HEK293 (cell line): ENCODE measurements around the gene PASK.

ENCODE experiments used
- CTCF ChIA-PET: fragments of 350-600 bp; formaldehyde crosslinking; extraction: SDS; loops from one replicate; lab custom pipeline; 2021; ENCODE audit warnings: antibody characterized with exemption; lab: Yijun Ruan, JAX
- POLR2A ChIA-PET: fragments of 300-600 bp; formaldehyde crosslinking; extraction: SDS; loops from one replicate; lab custom pipeline; 2020; ENCODE audit warnings: antibody characterized with exemption, inconsistent platforms; lab: Yijun Ruan, JAX
- H3K27ac ChIP-seq: fragments of 200-500 bp; sonication (Bioruptor generic); 2 replicates; pipeline ENCODE4 v1.5.1; 2014; ENCODE audit warnings: low read depth, low read length, control low read depth, inconsistent platforms; ENCODE audit errors: extremely low read depth
- H3K36me3 ChIP-seq, 2 experiments: fragments of 200-500 bp in 1 of 2; sonication (Bioruptor generic) in 1 of 2; 1 replicate in 1 of 2; 2 replicates in 1 of 2; pipeline ENCODE4 v1.5.1; 2014 to 2017; ENCODE audit warnings: inconsistent platforms in 2 of 2, low read length in 2 of 2; ENCODE audit not compliant: control insufficient read depth in 2 of 2, insufficient read depth in 1 of 2
- H3K4me1 ChIP-seq: fragments of 200-500 bp; sonication (Bioruptor generic); 2 replicates; pipeline ENCODE4 v1.5.1; 2014; ENCODE audit warnings: mild to moderate bottlenecking, low read length, inconsistent platforms; ENCODE audit not compliant: control insufficient read depth, insufficient read depth
- H3K4me3 ChIP-seq: 2 replicates; pipeline ENCODE4 v1.5.1; 2011; ENCODE audit warnings: low read depth, mild to moderate bottlenecking, control low read depth, low read length, moderate library complexity
- H3K9me3 ChIP-seq: fragments of 200-500 bp; sonication (Bioruptor generic); 2 replicates; pipeline ENCODE4 v1.5.1; 2014; ENCODE audit warnings: low read depth, low read length, inconsistent platforms; ENCODE audit not compliant: control insufficient read depth, insufficient read depth
- ELK4 ChIP-seq: IDR thresholded peaks from 2 replicates; pipeline ENCODE4 v1.6.1; 2011; ENCODE audit warnings: mild to moderate bottlenecking, low read depth, low read length, borderline replicate concordance
- GLIS1 ChIP-seq: fragments of 450-650 bp; formaldehyde crosslinking; IDR thresholded peaks from 2 replicates; pipeline ENCODE4 v1.5.1; 2016; ENCODE audit warnings: missing biosample characterization, missing genetic modification characterization
- GLIS2 ChIP-seq: fragments of 450-650 bp; formaldehyde crosslinking; IDR thresholded peaks from 2 replicates; pipeline ENCODE4 v1.5.1; 2016; ENCODE audit warnings: missing biosample characterization, missing genetic modification characterization
- KLF7 ChIP-seq: fragments of 450-650 bp; formaldehyde crosslinking; IDR thresholded peaks from 2 replicates; pipeline ENCODE4 v1.5.1; 2016; ENCODE audit warnings: missing biosample characterization, missing genetic modification characterization, borderline replicate concordance
- PRDM4 ChIP-seq: fragments of 450-650 bp; formaldehyde crosslinking; IDR thresholded peaks from 2 replicates; pipeline ENCODE4 v1.5.1; 2017; ENCODE audit warnings: missing biosample characterization, missing genetic modification characterization
- SCRT2 ChIP-seq: fragments of 450-650 bp; formaldehyde crosslinking; IDR thresholded peaks from 2 replicates; pipeline ENCODE4 v1.5.1; 2016; ENCODE audit warnings: missing biosample characterization, missing genetic modification characterization
- ZIC2 ChIP-seq: fragments of 450-650 bp; formaldehyde crosslinking; IDR thresholded peaks from 2 replicates; pipeline ENCODE4 v1.5.1; 2016; ENCODE audit warnings: missing biosample characterization, missing genetic modification characterization
- ZNF2 ChIP-seq: fragments of 450-650 bp; formaldehyde crosslinking; IDR thresholded peaks from 2 replicates; pipeline ENCODE4 v1.5.1; 2016; ENCODE audit warnings: missing biosample characterization, missing genetic modification characterization
- ZNF292 ChIP-seq: fragments of 450-650 bp; formaldehyde crosslinking; IDR thresholded peaks from 2 replicates; pipeline ENCODE4 v1.5.1; 2016; ENCODE audit warnings: low read depth, missing biosample characterization, missing genetic modification characterization, borderline replicate concordance
- ZNF37A ChIP-seq: fragments of 450-650 bp; IDR thresholded peaks from 2 replicates; pipeline ENCODE4 v1.5.1; 2018; ENCODE audit warnings: missing biosample characterization, missing genetic modification characterization
- ZNF391 ChIP-seq: fragments of 450-650 bp; formaldehyde crosslinking; IDR thresholded peaks from 2 replicates; pipeline ENCODE4 v1.5.1; 2016; ENCODE audit warnings: low read depth, missing biosample characterization, missing genetic modification characterization, borderline replicate concordance
- ZNF423 ChIP-seq: fragments of 450-650 bp; formaldehyde crosslinking; IDR thresholded peaks from 2 replicates; pipeline ENCODE4 v1.5.1; 2016; ENCODE audit warnings: missing biosample characterization, missing genetic modification characterization
- ZNF549 ChIP-seq: fragments of 450-650 bp; IDR thresholded peaks from 2 replicates; pipeline ENCODE4 v1.5.1; 2018; ENCODE audit warnings: missing biosample characterization, missing genetic modification characterization, mild to moderate bottlenecking, inconsistent platforms, moderate library complexity
- ZNF555 ChIP-seq: fragments of 450-650 bp; formaldehyde crosslinking; conservative IDR thresholded peaks from 2 replicates; pipeline ENCODE4 v1.5.1; 2017; ENCODE audit warnings: missing biosample characterization, mild to moderate bottlenecking, missing genetic modification characterization, inconsistent platforms
- ZNF624 ChIP-seq: fragments of 450-650 bp; formaldehyde crosslinking; IDR thresholded peaks from 2 replicates; pipeline ENCODE4 v1.5.1; 2017; ENCODE audit warnings: missing biosample characterization, missing genetic modification characterization
- ZNF707 ChIP-seq: fragments of 450-650 bp; formaldehyde crosslinking; IDR thresholded peaks from 2 replicates; pipeline ENCODE4 v1.5.1; 2016; ENCODE audit warnings: missing biosample characterization, missing genetic modification characterization
- ZNF768 ChIP-seq: fragments of 450-650 bp; formaldehyde crosslinking; IDR thresholded peaks from 2 replicates; pipeline ENCODE4 v1.5.1; 2018; ENCODE audit warnings: missing biosample characterization, mild to moderate bottlenecking, missing genetic modification characterization
- ZNF792 ChIP-seq: fragments of 450-650 bp; formaldehyde crosslinking; IDR thresholded peaks from 2 replicates; pipeline ENCODE4 v1.5.1; 2016; ENCODE audit warnings: missing biosample characterization, missing genetic modification characterization
- ZNF843 ChIP-seq: fragments of 450-650 bp; formaldehyde crosslinking; IDR thresholded peaks from 2 replicates; pipeline ENCODE4 v1.5.1; 2016; ENCODE audit warnings: missing biosample characterization, missing genetic modification characterization

PASK gene

GRCh38 chr2:241074065-241074818 lies 75.0 kb downstream of the PASK start:
- CTCF ChIA-PET, result interaction anchor here (1.0 to 1.5 kb wide), 2 partner anchors 91 to 585 kb away, joined by 3 to 4 read pairs; no protein-coding TSS in a partner anchor
- Histone ChIP-seq H3K9me3 (no peaks in the 10 kb centered on the region), H3K36me3 (peaks cover 0 to 13% of the 10 kb centered on the region in 2 experiments; a peak in 2 of 3 replicates), H3K4me1 (no peaks in the 10 kb centered on the region), H3K4me3 (no peak overlapping the region), H3K27ac (no peak overlapping the region)
- POLR2A ChIA-PET, result no interaction called here
- TF ChIP-seq ZNF391, result no peak
- peak; percentile 67 for TF ChIP-seq PRDM4

- CTCF ChIA-PET, result interaction anchor here (1.5 kb wide), 1 partner anchor 90 kb away, joined by 4 read pairs; no protein-coding TSS in a partner anchor
- H3K27ac ChIP-seq, result no peak overlapping the region
- TF ChIP-seq ZNF792 (tag by site-specific recombination), result no peak
- TF ChIP-seq ZNF843, result no peak
- TF ChIP-seq ZIC2 (tag by site-specific recombination), result peak; percentile 24; the same call in 1 of the 2 replicates
- TF ChIP-seq GLIS1 (tag by site-specific recombination), result 0 out of 2 replicates have a peak, but pooled peaks have one; percentile 8
- no peak for TF ChIP-seq PRDM4
- TF ChIP-seq ZNF37A (tag by site-specific recombination), result no peak
- no peak for TF ChIP-seq ZNF549 (tag by site-specific recombination)
- TF ChIP-seq GLIS2 (tag by site-specific recombination), result 0 out of 2 replicates have a peak, but pooled peaks have one; percentile 15
- TF ChIP-seq, all 188 proteins: peak for 3
- H3K4me1 ChIP-seq, result no peaks in the 10 kb centered on the region
- H3K4me3 ChIP-seq, result no peak overlapping the region
- H3K9me3 ChIP-seq, result no peaks in the 10 kb centered on the region
- POLR2A ChIA-PET, result interaction anchor here (0.6 kb wide), 1 partner anchor 25 kb away, joined by 3 read pairs; no protein-coding TSS in a partner anchor
- H3K36me3 ChIP-seq, result peaks cover 0 to 13% of the 10 kb centered on the region in 2 experiments; a peak in 2 of 3 replicates
Observed at GRCh38 chr2:241073166-241074064, 75.9 kb downstream of the PASK start.

- POLR2A ChIA-PET, result interaction anchor here (0.6 kb wide), 1 partner anchor 25 kb away, joined by 3 read pairs; no protein-coding TSS in a partner anchor
- H3K4me1 ChIP-seq, result no peaks in the 10 kb centered on the region
- CTCF ChIA-PET, result interaction anchor here (1.5 kb wide), 1 partner anchor 89 kb away, joined by 4 read pairs; no protein-coding TSS in a partner anchor
- no peak for TF ChIP-seq ZNF768 (tag by site-specific recombination)
- no peak for TF ChIP-seq ZNF423
- TF ChIP-seq ZNF292 (tag by site-specific recombination), result no peak
- TF ChIP-seq ZNF624 (tag by site-specific recombination), result no peak
- no peak for TF ChIP-seq ZNF707 (tag by site-specific recombination)
- no peak for TF ChIP-seq ZNF555 (tag by site-specific recombination)
- no peak for TF ChIP-seq ZNF2 (tag by site-specific recombination)
- TF ChIP-seq SCRT2, result no peak
- no peak for TF ChIP-seq KLF7 (tag by site-specific recombination)
- no peak for TF ChIP-seq ELK4
Observed at GRCh38 chr2:241072553-241073165, 76.6 kb downstream of the PASK start.

More at GRCh38 chr2:241072553-241073165, 76.6 kb downstream of the PASK start:
- Histone ChIP-seq H3K9me3 (no peaks in the 10 kb centered on the region), H3K36me3 (peaks cover 0 to 13% of the 10 kb centered on the region in 2 experiments; a peak in 2 of 3 replicates), H3K27ac (no peak overlapping the region), H3K4me3 (no peak overlapping the region)
